ENCODE measurements around the gene RBKS. TPM values are rescaled to one million over a fixed set of nuclear protein-coding genes. Genes with fewer than 3 reads are reported as not detected.

The RBKS gene
- polyA plus RNA-seq, 1 of the 3 experiments (the other 2 are of a cell fraction), result 7.4 TPM

DNA sequence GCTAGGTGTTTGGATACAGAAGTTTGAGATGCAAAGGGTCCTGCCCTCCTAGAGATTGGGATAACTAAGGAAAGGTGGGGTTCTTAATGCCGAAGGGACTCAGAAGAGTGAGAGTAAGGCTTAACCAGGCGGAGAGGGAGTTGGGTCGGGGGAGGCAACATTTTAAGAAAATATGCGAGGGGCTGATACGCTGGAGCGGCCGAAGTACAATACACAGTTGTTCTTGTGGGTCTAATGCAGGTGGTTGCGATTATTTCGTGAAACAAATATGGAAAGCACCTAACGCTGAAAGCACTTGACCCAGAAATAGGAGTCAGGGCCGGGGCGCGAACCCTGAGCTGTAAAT, 119.0 kb downstream of the RBKS start:
- 19% methylated on average over 13 of the region's 13 CpGs for WGBS (ENCODE audit: low lambda C conversion rate)
- POLR2A ChIA-PET, result interaction anchor here (0.7 to 2.2 kb wide), 2 partner anchors 19 to 620 kb away, joined by 3 to 10 read pairs; no protein-coding TSS in a partner anchor

DNA sequence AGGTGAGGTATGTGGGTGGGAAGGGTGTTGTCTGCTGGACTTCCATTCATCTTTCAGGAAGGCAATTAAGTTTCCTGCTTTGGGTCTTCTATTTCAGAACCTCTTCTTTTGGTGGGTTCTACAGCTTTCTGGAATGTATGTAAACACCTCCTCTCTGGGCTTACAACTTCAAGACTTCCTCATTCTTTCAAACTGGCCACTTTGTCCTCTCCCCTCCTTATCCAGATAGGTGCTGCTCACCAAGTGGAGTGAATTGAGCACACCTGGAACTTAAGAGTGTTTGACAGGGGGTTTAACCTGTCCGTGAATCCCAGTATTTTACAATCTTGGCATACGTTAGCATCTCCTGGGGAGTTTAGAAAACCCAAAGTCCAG, 123.9 kb downstream of the RBKS start:
- DNase-seq, result no peak
- no peaks in the 10 kb centered on the region for H4K20me1 ChIP-seq (ENCODE audit: insufficient read depth)
- peaks cover 12% of the 10 kb centered on the region for H3F3A ChIP-seq (replicated peaks; ENCODE audit: insufficient read depth)
- H2AFZ ChIP-seq (ENCODE audit: low read depth), result no peak overlapping the region
- no peaks in the 10 kb centered on the region for H3K9me3 ChIP-seq
- H3K4me3 ChIP-seq (ENCODE audit: low read depth in 2 of 2, low read length in 1 of 2), result no peak overlapping the region
- TF ChIP-seq, protein P1, sequence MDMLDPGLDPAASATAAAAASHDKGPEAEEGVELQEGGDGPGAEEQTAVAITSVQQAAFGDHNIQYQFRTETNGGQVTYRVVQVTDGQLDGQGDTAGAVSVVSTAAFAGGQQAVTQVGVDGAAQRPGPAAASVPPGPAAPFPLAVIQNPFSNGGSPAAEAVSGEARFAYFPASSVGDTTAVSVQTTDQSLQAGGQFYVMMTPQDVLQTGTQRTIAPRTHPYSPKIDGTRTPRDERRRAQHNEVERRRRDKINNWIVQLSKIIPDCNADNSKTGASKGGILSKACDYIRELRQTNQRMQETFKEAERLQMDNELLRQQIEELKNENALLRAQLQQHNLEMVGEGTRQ (IDR thresholded peaks at IDR 0.05; ENCODE audit: borderline replicate concordance, low read depth, low read length), result no peak
- TF ChIP-seq SIN3A (IDR thresholded peaks at IDR 0.05; ENCODE audit: borderline replicate concordance, low read depth, low read length), result no peak
- 92% methylated on average over 2 of the region's 2 CpGs for WGBS (ENCODE audit: low lambda C conversion rate)
- H3K4me2 ChIP-seq, result no peak overlapping the region
- H3K9ac ChIP-seq, result no peak overlapping the region
- H3K27ac ChIP-seq (ENCODE audit: low read depth in 2 of 2, low read length in 1 of 2), result no peak overlapping the region
- peaks cover 3 to 5% of the 10 kb centered on the region in 2 experiments; a peak in 2 of 4 replicates for H3K4me1 ChIP-seq (ENCODE audit: control insufficient read depth in 1 of 2, insufficient read depth in 2 of 2, low read depth in 1 of 2, low read length in 1 of 2)
- no peaks in the 10 kb centered on the region for H3K79me2 ChIP-seq (ENCODE audit: insufficient read depth)
- ChIA-PET POLR2A (no interaction called here), CTCF (no interaction called here)
- H3K36me3 ChIP-seq (replicated peaks in 1 of 2; ENCODE audit: control insufficient read depth in 1 of 2, insufficient read depth in 2 of 2, low read length in 1 of 2), result no peaks in the 10 kb centered on the region
- H3K9me2 ChIP-seq, result no peaks in the 10 kb centered on the region
- H3K27me3 ChIP-seq (ENCODE audit: insufficient read depth), result no peaks in the 10 kb centered on the region

More for the DNA sequence above, 119.0 kb downstream of the RBKS start:
- Histone ChIP-seq H3K4me1 (ENCODE audit: control insufficient read depth in 1 of 2, insufficient read depth in 2 of 2, low read depth in 1 of 2, low read length in 1 of 2) (peaks cover 0 to 21% of the 10 kb centered on the region in 2 experiments; a peak in 3 of 4 replicates), H3K79me2 (ENCODE audit: insufficient read depth) (peaks cover 46% of the 10 kb centered on the region), H3F3A (replicated peaks; ENCODE audit: insufficient read depth) (peaks cover 8% of the 10 kb centered on the region), H3K27ac (ENCODE audit: low read depth in 2 of 2, low read length in 1 of 2) (peak overlapping the region; percentile 77 to 99), H3K9me3 (no peaks in the 10 kb centered on the region), H3K9ac (peak overlapping the region; percentile 80), H3K36me3 (replicated peaks in 1 of 2; ENCODE audit: control insufficient read depth in 1 of 2, insufficient read depth in 2 of 2, low read length in 1 of 2) (peaks cover 22 to 23% of the 10 kb centered on the region in 2 experiments), H3K4me3 (ENCODE audit: low read depth in 2 of 2, low read length in 1 of 2) (peak overlapping the region; percentile 78 to 98), H3K9me2 (no peaks in the 10 kb centered on the region), H4K20me1 (ENCODE audit: insufficient read depth) (no peaks in the 10 kb centered on the region), H3K4me2 (peak overlapping the region; percentile 79), H2AFZ (ENCODE audit: low read depth) (peak overlapping the region; percentile 90), H3K27me3 (ENCODE audit: insufficient read depth) (no peaks in the 10 kb centered on the region)
- DNase-seq, result no peak
- CTCF ChIA-PET, result interaction anchor here (1.2 to 4.4 kb wide), 3 partner anchors 17 to 637 kb away, joined by 3 to 23 read pairs (median 7); no protein-coding TSS in a partner anchor
- TF ChIP-seq MXI1 (IDR thresholded peaks at IDR 0.05; ENCODE audit: low read depth, low read length) (no peak), USF1 (IDR thresholded peaks at IDR 0.05; ENCODE audit: borderline replicate concordance, low read depth) (no peak), RFX5 (IDR thresholded peaks at IDR 0.05; ENCODE audit: low read length) (no peak), FOXJ3 (CRISPR knock-in tag; IDR thresholded peaks at IDR 0.05) (no peak), POLR2AphosphoS5 (IDR thresholded peaks at IDR 0.05; ENCODE audit: low read depth, low read length) (no peak), RAD21 (IDR thresholded peaks at IDR 0.05; ENCODE audit: low read length) (no peak), RXRA (IDR thresholded peaks at IDR 0.05; ENCODE audit: borderline replicate concordance, low read depth) (no peak), GABPA (IDR thresholded peaks at IDR 0.05; ENCODE audit: low read depth) (no peak)
- TF ChIP-seq, protein P2, sequence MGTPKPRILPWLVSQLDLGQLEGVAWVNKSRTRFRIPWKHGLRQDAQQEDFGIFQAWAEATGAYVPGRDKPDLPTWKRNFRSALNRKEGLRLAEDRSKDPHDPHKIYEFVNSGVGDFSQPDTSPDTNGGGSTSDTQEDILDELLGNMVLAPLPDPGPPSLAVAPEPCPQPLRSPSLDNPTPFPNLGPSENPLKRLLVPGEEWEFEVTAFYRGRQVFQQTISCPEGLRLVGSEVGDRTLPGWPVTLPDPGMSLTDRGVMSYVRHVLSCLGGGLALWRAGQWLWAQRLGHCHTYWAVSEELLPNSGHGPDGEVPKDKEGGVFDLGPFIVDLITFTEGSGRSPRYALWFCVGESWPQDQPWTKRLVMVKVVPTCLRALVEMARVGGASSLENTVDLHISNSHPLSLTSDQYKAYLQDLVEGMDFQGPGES (IDR thresholded peaks at IDR 0.05; ENCODE audit: low read depth, low read length), result no peak

All from SK-N-SH (cell line).